H1 (cell line): ENCODE results near the gene ZNF791. TPM values are rescaled to one million over a fixed set of nuclear protein-coding genes. Genes with fewer than 3 reads are reported as not detected.

Source experiments
- ATF2 ChIP-seq: IDR thresholded peaks from 2 replicates; pipeline ENCODE4 v1.6.1; 2012; ENCODE audit warnings: low read length, inconsistent platforms
- BCL11A ChIP-seq, 2 experiments: IDR thresholded peaks; one replicate each; pipeline ENCODE4 v1.6.1; 2011; ENCODE audit warnings: low read depth in 2 of 2, low read length in 2 of 2, mild to moderate bottlenecking in 2 of 2
- CHD1 ChIP-seq: IDR thresholded peaks from 2 replicates; pipeline ENCODE4 v1.6.1; 2012; ENCODE audit warnings: low read depth, low read length, improper control_type of control experiment
- CTBP2 ChIP-seq: IDR thresholded peaks from 2 replicates; pipeline ENCODE4 v1.7.0; 2011; ENCODE audit warnings: borderline replicate concordance, mild to moderate bottlenecking, moderate library complexity, mixed read lengths, low read length; ENCODE audit not compliant: insufficient read depth, insufficient read length
- KDM5A ChIP-seq: fragments of 200-600 bp; IDR thresholded peaks from 2 replicates; pipeline ENCODE4 v1.7.1; 2012; ENCODE audit warnings: mild to moderate bottlenecking, low read length, inconsistent platforms, mixed read lengths
- RFX5 ChIP-seq: IDR thresholded peaks from 2 replicates; pipeline ENCODE4 v1.6.1; 2011; ENCODE audit warnings: low read depth, low read length, improper control_type of control experiment, borderline replicate concordance
- polyA plus RNA-seq, 7 experiments: library from polyadenylated mRNA; depleted of rRNA in 3 of 7; stranded (reverse) in 5 of 7; unstranded in 2 of 7; fragments of >200 nt in 5 of 7; fragments of 200-250 nt in 2 of 7; gene quantifications; 1 replicate in 5 of 7; 2 replicates in 1 of 7; 4 replicates in 1 of 7; pipeline versions ENCODE4 v1.2.1 to v1.2.3, GENCODE V29; 2011 to 2013; ENCODE audit warnings: missing spikeins in 2 of 7, mixed read lengths in 2 of 7
- total RNA-seq: library from RNA; stranded (reverse); fragmentation: NEBNext Ultra II Directional; extraction: Animal tissue kit (Norgen Biotek cat#: 25700); gene quantifications from 2 replicates; pipeline ENCODE4 v1.2.1, GENCODE V29; 2021
- TF ChIP-seq, protein P1 (sequence below), 3 experiments: IDR thresholded peaks; 1 replicate in 2 of 3; 2 replicates in 1 of 3; pipeline versions ENCODE4 v1.5.1 to v1.6.1; 2011; ENCODE audit warnings: low read length in 3 of 3, mild to moderate bottlenecking in 3 of 3, inconsistent platforms in 2 of 3, low read depth in 1 of 3, moderate library complexity in 1 of 3; ENCODE audit not compliant: insufficient read depth in 1 of 3; ENCODE audit errors: control extremely low read depth in 1 of 3

The ZNF791 gene
- total and polyA plus RNA-seq, 2 of the 8 experiments (the other 6 are each of a cell fraction or from before 2014, with no cell fraction given) = 4.1 to 18.6 TPM

- TF ChIP-seq ATF2 = no peak
- no peak for TF ChIP-seq CHD1
- TF ChIP-seq, protein P1, sequence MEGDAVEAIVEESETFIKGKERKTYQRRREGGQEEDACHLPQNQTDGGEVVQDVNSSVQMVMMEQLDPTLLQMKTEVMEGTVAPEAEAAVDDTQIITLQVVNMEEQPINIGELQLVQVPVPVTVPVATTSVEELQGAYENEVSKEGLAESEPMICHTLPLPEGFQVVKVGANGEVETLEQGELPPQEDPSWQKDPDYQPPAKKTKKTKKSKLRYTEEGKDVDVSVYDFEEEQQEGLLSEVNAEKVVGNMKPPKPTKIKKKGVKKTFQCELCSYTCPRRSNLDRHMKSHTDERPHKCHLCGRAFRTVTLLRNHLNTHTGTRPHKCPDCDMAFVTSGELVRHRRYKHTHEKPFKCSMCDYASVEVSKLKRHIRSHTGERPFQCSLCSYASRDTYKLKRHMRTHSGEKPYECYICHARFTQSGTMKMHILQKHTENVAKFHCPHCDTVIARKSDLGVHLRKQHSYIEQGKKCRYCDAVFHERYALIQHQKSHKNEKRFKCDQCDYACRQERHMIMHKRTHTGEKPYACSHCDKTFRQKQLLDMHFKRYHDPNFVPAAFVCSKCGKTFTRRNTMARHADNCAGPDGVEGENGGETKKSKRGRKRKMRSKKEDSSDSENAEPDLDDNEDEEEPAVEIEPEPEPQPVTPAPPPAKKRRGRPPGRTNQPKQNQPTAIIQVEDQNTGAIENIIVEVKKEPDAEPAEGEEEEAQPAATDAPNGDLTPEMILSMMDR (IDR thresholded peaks at IDR 0.05; ENCODE audit: control extremely low read depth in 1 of 3, insufficient read depth in 1 of 3, low read depth in 1 of 3, low read length in 3 of 3) = peak; percentile 49 to 67 (median 54)
- TF ChIP-seq KDM5A = no peak
- TF ChIP-seq CTBP2 = no peak
- TF ChIP-seq RFX5 = no peak
- no peak for TF ChIP-seq BCL11A (IDR thresholded peaks at IDR 0.05; ENCODE audit: low read depth in 2 of 2, low read length in 2 of 2)
Observed at GRCh38 chr19:12656899-12657571, 46.3 kb downstream of the ZNF791 start (continued).
